Measurements from ENCODE around the gene ADAMTSL2.

GRCh38 chr9:133614678-133615077 lies 80.2 kb downstream of the ADAMTSL2 start:
- TF ChIP-seq, protein P1, sequence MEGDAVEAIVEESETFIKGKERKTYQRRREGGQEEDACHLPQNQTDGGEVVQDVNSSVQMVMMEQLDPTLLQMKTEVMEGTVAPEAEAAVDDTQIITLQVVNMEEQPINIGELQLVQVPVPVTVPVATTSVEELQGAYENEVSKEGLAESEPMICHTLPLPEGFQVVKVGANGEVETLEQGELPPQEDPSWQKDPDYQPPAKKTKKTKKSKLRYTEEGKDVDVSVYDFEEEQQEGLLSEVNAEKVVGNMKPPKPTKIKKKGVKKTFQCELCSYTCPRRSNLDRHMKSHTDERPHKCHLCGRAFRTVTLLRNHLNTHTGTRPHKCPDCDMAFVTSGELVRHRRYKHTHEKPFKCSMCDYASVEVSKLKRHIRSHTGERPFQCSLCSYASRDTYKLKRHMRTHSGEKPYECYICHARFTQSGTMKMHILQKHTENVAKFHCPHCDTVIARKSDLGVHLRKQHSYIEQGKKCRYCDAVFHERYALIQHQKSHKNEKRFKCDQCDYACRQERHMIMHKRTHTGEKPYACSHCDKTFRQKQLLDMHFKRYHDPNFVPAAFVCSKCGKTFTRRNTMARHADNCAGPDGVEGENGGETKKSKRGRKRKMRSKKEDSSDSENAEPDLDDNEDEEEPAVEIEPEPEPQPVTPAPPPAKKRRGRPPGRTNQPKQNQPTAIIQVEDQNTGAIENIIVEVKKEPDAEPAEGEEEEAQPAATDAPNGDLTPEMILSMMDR (IDR thresholded peaks at IDR 0.05), result no peak
- TF ChIP-seq EP300 (IDR thresholded peaks at IDR 0.05) (no peak), POLR2A (IDR thresholded peaks at IDR 0.05) (no peak)

Measured in tibial nerve (tissue), 4 donors.